ENCODE data around the gene NPTXR. TPM values are rescaled to one million over a fixed set of nuclear protein-coding genes. Genes with fewer than 3 reads are reported as not detected.

NPTXR gene
- total and polyA plus RNA-seq, 2 donors (not counting 1 experiment from before 2014, with no cell fraction given), result 1.0 to 2.0 TPM

- H3K9ac ChIP-seq (ENCODE audit: insufficient read depth, low read length), result no peak overlapping the region
- no peaks in the 10 kb centered on the region for H3K4me1 ChIP-seq (ENCODE audit: control insufficient read depth, extremely low read depth, insufficient read depth, low read length)
- no peak overlapping the region for H3K27ac ChIP-seq (ENCODE audit: insufficient read depth, low read length)
- DNase-seq (ENCODE audit: low read depth in 2 of 2), result peak; percentile 36 to 50
- peaks cover 10% of the 10 kb centered on the region for H3K36me3 ChIP-seq (ENCODE audit: control insufficient read depth, insufficient read depth, low read length)
- TF ChIP-seq EZH2 (IDR thresholded peaks at IDR 0.05; ENCODE audit: low read length, missing control alignments) (no peak), CTCF (conservative IDR thresholded peaks at IDR 0.05 in 1 of 2, IDR thresholded peaks at IDR 0.05 in 1 of 2; ENCODE audit: low read depth in 1 of 2, low read length in 2 of 2) (no peak)
- H2AFZ ChIP-seq (ENCODE audit: low read length), result no peak overlapping the region
- no peaks in the 10 kb centered on the region for H3K9me3 ChIP-seq (ENCODE audit: control insufficient read depth, insufficient read depth, low read depth, low read length)
- no peak overlapping the region for H3K4me3 ChIP-seq (replicated peaks in 1 of 4; ENCODE audit: control extremely low read depth in 1 of 4, insufficient read depth in 1 of 4, low read depth in 3 of 4, low read length in 4 of 4)
- H3K4me2 ChIP-seq (ENCODE audit: extremely low read depth, insufficient read depth, low read length), result no peak overlapping the region
- no peaks in the 10 kb centered on the region for H4K20me1 ChIP-seq (ENCODE audit: control insufficient read depth, extremely low read depth, insufficient read depth, low read length)
- no peaks in the 10 kb centered on the region for H3K79me2 ChIP-seq (ENCODE audit: control insufficient read depth, insufficient read depth, low read length)
- H3K27me3 ChIP-seq (ENCODE audit: control insufficient read depth, insufficient read depth, low read length), result no peaks in the 10 kb centered on the region
These were observed 18.8 kb upstream of the NPTXR start for GRCh38 chr22:38862375-38863329.

GRCh38 chr22:38861927-38862326, 18.1 kb upstream of the NPTXR start:
- no peak overlapping the region for H3K4me2 ChIP-seq (ENCODE audit: extremely low read depth, insufficient read depth, low read length)
- H3K9ac ChIP-seq (ENCODE audit: insufficient read depth, low read length), result no peak overlapping the region
- H4K20me1 ChIP-seq (ENCODE audit: control insufficient read depth, extremely low read depth, insufficient read depth, low read length), result no peaks in the 10 kb centered on the region
- H3K4me3 ChIP-seq (replicated peaks in 1 of 4; ENCODE audit: control extremely low read depth in 1 of 4, insufficient read depth in 1 of 4, low read depth in 3 of 4, low read length in 4 of 4), result no peak overlapping the region
- H2AFZ ChIP-seq (ENCODE audit: low read length), result no peak overlapping the region
- TF ChIP-seq CTCF (conservative IDR thresholded peaks at IDR 0.05 in 1 of 2, IDR thresholded peaks at IDR 0.05 in 1 of 2; ENCODE audit: low read depth in 1 of 2, low read length in 2 of 2) (no peak), EZH2 (IDR thresholded peaks at IDR 0.05; ENCODE audit: low read length, missing control alignments) (no peak)
- H3K36me3 ChIP-seq (ENCODE audit: control insufficient read depth, insufficient read depth, low read length), result peaks cover 10% of the 10 kb centered on the region
- no peak for DNase-seq (ENCODE audit: low read depth in 2 of 2)
- H3K79me2 ChIP-seq (ENCODE audit: control insufficient read depth, insufficient read depth, low read length), result no peaks in the 10 kb centered on the region
- H3K27me3 ChIP-seq (ENCODE audit: control insufficient read depth, insufficient read depth, low read length), result no peaks in the 10 kb centered on the region
- no peak overlapping the region for H3K27ac ChIP-seq (ENCODE audit: insufficient read depth, low read length)
- no peaks in the 10 kb centered on the region for H3K4me1 ChIP-seq (ENCODE audit: control insufficient read depth, extremely low read depth, insufficient read depth, low read length)
- no peaks in the 10 kb centered on the region for H3K9me3 ChIP-seq (ENCODE audit: control insufficient read depth, insufficient read depth, low read depth, low read length)

- Histone ChIP-seq H3K27me3 (ENCODE audit: control insufficient read depth, insufficient read depth, low read length) (no peaks in the 10 kb centered on the region), H4K20me1 (ENCODE audit: control insufficient read depth, extremely low read depth, insufficient read depth, low read length) (no peaks in the 10 kb centered on the region), H2AFZ (ENCODE audit: low read length) (no peak overlapping the region), H3K79me2 (ENCODE audit: control insufficient read depth, insufficient read depth, low read length) (no peaks in the 10 kb centered on the region), H3K9ac (ENCODE audit: insufficient read depth, low read length) (no peak overlapping the region), H3K4me3 (replicated peaks in 1 of 4; ENCODE audit: control extremely low read depth in 1 of 4, insufficient read depth in 1 of 4, low read depth in 3 of 4, low read length in 4 of 4) (no peak overlapping the region), H3K27ac (ENCODE audit: insufficient read depth, low read length) (no peak overlapping the region), H3K9me3 (ENCODE audit: control insufficient read depth, insufficient read depth, low read depth, low read length) (no peaks in the 10 kb centered on the region), H3K36me3 (ENCODE audit: control insufficient read depth, insufficient read depth, low read length) (peaks cover 7% of the 10 kb centered on the region), H3K4me2 (ENCODE audit: extremely low read depth, insufficient read depth, low read length) (no peak overlapping the region), H3K4me1 (ENCODE audit: control insufficient read depth, extremely low read depth, insufficient read depth, low read length) (no peaks in the 10 kb centered on the region)
- TF ChIP-seq EZH2 (IDR thresholded peaks at IDR 0.05; ENCODE audit: low read length, missing control alignments) (no peak), CTCF (conservative IDR thresholded peaks at IDR 0.05 in 1 of 2, IDR thresholded peaks at IDR 0.05 in 1 of 2; ENCODE audit: low read depth in 1 of 2, low read length in 2 of 2) (peak; percentile 30 to 45)
- DNase-seq (ENCODE audit: low read depth in 2 of 2), result no peak
These were observed 17.5 kb upstream of the NPTXR start for GRCh38 chr22:38861170-38861876.
